A673 (cell line): ENCODE results near the gene SLC36A3. TPM values are rescaled to one million over a fixed set of nuclear protein-coding genes. Genes with fewer than 3 reads are reported as not detected.
"Not testable (repeated sequence)": the region's sequence is repeated elsewhere in the genome, so short reads cannot be mapped to it uniquely, and the experiment has no call there.

Experiments
- BruUV-seq: library from RNA; stranded (reverse); fragments of 400-500 nt; replicated peaks from 2 replicates; lab custom pipeline; 2021; lab: Mats Ljungman, UMichigan
- CTCF ChIA-PET: fragments of 300-600 bp; sonication (Branson Sonifier 250); formaldehyde crosslinking; loops from one replicate; lab custom pipeline; 2022; ENCODE audit warnings: antibody characterized with exemption; lab: Charles Lee
- POLR2A ChIA-PET: fragments of 300-600 bp; sonication (Branson Sonifier 250); formaldehyde crosslinking; loops from one replicate; lab custom pipeline; 2022; ENCODE audit warnings: antibody characterized with exemption; ENCODE audit not compliant: low non-redundant PET; lab: Charles Lee
- DNase-seq: peaks from one replicate; pipeline ENCODE4 v3.0.0-alpha.2; 2015; ENCODE audit warnings: low spot score
- H3K27ac ChIP-seq: fragments of 200-600 bp; sonication (generic); 2 replicates; pipeline ENCODE4 v1.5.1; 2016; ENCODE audit warnings: mixed run types, low read depth, mild to moderate bottlenecking, mixed read lengths, antibody characterized with exemption, low read length; ENCODE audit not compliant: poor library complexity, severe bottlenecking
- H3K27me3 ChIP-seq: fragments of 200-600 bp; sonication (generic); replicated peaks from 2 replicates; pipeline ENCODE4 v1.6.1; 2017; ENCODE audit warnings: mixed run types, low read depth, mild to moderate bottlenecking, mixed read lengths, antibody characterized with exemption, low read length; ENCODE audit not compliant: insufficient read depth, poor library complexity
- H3K36me3 ChIP-seq: fragments of 200-600 bp; sonication (generic); 2 replicates; pipeline ENCODE4 v1.6.1; 2016; ENCODE audit warnings: mixed run types, mild to moderate bottlenecking, mixed read lengths, antibody characterized with exemption, low read length; ENCODE audit not compliant: insufficient read depth, poor library complexity, severe bottlenecking
- H3K4me1 ChIP-seq: fragments of 200-600 bp; sonication (generic); 2 replicates; pipeline ENCODE4 v1.6.1; 2017; ENCODE audit warnings: mixed run types, mild to moderate bottlenecking, mixed read lengths, antibody characterized with exemption, low read length; ENCODE audit not compliant: insufficient read depth, poor library complexity, severe bottlenecking
- H3K4me3 ChIP-seq: fragments of 200-600 bp; sonication (generic); 2 replicates; pipeline ENCODE4 v1.5.1; 2016; ENCODE audit warnings: low read depth, mixed run types, mild to moderate bottlenecking, mixed read lengths, low read length; ENCODE audit not compliant: poor library complexity, severe bottlenecking
- H3K9me3 ChIP-seq: fragments of 200-600 bp; sonication (generic); 2 replicates; pipeline ENCODE4 v1.6.1; 2016; ENCODE audit warnings: mixed run types, low read depth, mild to moderate bottlenecking, mixed read lengths, antibody characterized with exemption, low read length; ENCODE audit not compliant: poor library complexity, severe bottlenecking
- EZH2 ChIP-seq: fragments of 200-600 bp; sonication (generic); IDR thresholded peaks from 2 replicates; pipeline ENCODE4 v1.6.1; 2017; ENCODE audit warnings: borderline replicate concordance, low read depth, mild to moderate bottlenecking, mixed read lengths, antibody characterized with exemption, low read length; ENCODE audit not compliant: poor library complexity, severe bottlenecking
- intact Hi-C: fragments of 100-400 bp; cut with micrococcal nuclease; formaldehyde crosslinking; loops from one replicate; pipeline ENCODE4 v1.10.0; 2022; ENCODE audit not compliant: unreplicated experiment
- total RNA-seq: library from RNA; stranded (reverse); gene quantifications from 2 replicates; pipeline ENCODE4 v1.2.3, GENCODE V29; 2021
- TF ChIP-seq, protein P1 (sequence below): fragments of 300-800, 200-600 bp; sonication (generic); conservative IDR thresholded peaks from 2 replicates; pipeline ENCODE4 v1.5.1; 2017; ENCODE audit warnings: low read depth, mild to moderate bottlenecking, antibody characterized with exemption, low read length, moderate library complexity, mixed read lengths

The SLC36A3 gene
- total RNA-seq, 1 experiment from 2014 or later, result not detected

DNA sequence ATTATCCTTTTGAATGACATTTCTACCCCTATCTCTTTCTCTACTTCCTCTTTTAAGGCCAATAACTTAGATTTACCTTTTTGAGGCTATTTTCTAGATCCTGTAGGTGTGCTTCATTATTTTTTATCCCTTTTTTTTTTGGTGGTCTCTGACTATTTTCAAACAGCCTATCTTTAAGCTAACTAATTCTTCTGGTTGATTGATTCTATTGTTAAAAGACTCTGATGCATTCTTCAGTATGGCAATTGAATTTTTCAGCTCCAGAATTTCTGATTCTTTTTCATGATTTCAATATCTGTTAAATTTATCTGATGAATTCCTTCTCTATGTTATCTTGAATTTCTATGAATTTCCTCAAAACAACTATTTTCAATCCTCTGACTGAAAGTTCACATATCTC lies 7.4 kb upstream of the SLC36A3 start:
- ChIA-PET POLR2A (no interaction called here), CTCF (no interaction called here)
- no peak for DNase-seq
- Histone ChIP-seq H3K27ac (no peak overlapping the region), H3K27me3 (peaks cover 4% of the 10 kb centered on the region), H3K4me3 (no peak overlapping the region), H3K9me3 (no peaks in the 10 kb centered on the region), H3K4me1 (no peaks in the 10 kb centered on the region), H3K36me3 (no peaks in the 10 kb centered on the region)
- intact Hi-C loops, result loop anchor here (10.0 kb wide), 1 partner anchor 344 kb away; no protein-coding TSS in a partner anchor
- no peak for TF ChIP-seq EZH2
- TF ChIP-seq, protein P1, sequence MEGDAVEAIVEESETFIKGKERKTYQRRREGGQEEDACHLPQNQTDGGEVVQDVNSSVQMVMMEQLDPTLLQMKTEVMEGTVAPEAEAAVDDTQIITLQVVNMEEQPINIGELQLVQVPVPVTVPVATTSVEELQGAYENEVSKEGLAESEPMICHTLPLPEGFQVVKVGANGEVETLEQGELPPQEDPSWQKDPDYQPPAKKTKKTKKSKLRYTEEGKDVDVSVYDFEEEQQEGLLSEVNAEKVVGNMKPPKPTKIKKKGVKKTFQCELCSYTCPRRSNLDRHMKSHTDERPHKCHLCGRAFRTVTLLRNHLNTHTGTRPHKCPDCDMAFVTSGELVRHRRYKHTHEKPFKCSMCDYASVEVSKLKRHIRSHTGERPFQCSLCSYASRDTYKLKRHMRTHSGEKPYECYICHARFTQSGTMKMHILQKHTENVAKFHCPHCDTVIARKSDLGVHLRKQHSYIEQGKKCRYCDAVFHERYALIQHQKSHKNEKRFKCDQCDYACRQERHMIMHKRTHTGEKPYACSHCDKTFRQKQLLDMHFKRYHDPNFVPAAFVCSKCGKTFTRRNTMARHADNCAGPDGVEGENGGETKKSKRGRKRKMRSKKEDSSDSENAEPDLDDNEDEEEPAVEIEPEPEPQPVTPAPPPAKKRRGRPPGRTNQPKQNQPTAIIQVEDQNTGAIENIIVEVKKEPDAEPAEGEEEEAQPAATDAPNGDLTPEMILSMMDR, result no peak
- BruUV-seq, result no TSS peak

DNA sequence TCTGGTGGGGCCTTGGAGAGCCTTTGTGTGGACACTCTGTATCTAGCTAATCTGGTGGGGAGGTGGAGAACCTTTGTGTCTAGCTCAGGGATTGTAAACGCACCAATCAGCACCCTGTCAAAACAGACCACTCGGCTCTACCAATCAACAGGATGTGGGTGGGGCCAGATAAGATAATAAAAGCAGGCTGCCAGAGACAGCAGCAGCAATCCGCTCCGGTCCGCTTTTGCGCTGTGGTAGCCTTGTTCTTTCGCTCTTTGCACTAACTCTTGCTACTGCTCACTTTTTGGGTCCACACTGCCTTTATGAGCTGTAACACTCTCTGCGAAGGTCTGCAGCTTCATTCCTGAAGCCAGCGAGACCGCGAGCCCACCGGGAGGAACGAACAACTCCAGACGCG lies 6.3 kb upstream of the SLC36A3 start:
- POLR2A ChIA-PET, result not testable (repeated sequence)

DNA sequence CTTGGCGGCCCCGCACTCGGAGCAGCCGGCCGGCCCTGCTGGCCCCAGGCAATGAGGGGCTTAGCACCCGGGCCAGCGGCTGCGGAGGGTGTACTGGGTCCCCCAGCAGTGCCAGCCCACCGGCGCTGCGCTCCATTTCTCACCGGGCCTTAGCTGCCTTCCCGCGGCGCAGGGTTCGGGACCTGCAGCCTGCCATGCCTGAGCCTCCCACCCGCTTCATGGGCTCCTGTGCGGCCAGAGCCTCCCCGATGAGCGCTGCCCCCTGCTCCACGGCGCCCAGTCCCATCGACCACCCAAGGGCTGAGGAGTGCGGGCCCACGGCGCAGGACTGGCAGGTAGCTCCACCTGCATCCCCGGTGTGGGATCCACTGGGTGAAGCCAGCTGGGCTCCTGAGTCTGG lies 5.7 kb upstream of the SLC36A3 start:
- POLR2A ChIA-PET, DNase-seq, H3K9me3 ChIP-seq, H3K36me3 ChIP-seq, intact Hi-C loops, BruUV-seq, H3K4me3 ChIP-seq, H3K27me3 ChIP-seq, CTCF ChIA-PET, H3K27ac ChIP-seq, H3K4me1 ChIP-seq: not testable (repeated sequence)

More for the DNA sequence above, 6.3 kb upstream of the SLC36A3 start:
- DNase-seq, H3K27ac ChIP-seq, BruUV-seq, H3K9me3 ChIP-seq, H3K4me3 ChIP-seq, H3K27me3 ChIP-seq, H3K36me3 ChIP-seq, H3K4me1 ChIP-seq, CTCF ChIA-PET: not testable (repeated sequence)
- intact Hi-C loops, result loop anchor here (10.0 kb wide), 1 partner anchor 345 kb away; no protein-coding TSS in a partner anchor

DNA sequence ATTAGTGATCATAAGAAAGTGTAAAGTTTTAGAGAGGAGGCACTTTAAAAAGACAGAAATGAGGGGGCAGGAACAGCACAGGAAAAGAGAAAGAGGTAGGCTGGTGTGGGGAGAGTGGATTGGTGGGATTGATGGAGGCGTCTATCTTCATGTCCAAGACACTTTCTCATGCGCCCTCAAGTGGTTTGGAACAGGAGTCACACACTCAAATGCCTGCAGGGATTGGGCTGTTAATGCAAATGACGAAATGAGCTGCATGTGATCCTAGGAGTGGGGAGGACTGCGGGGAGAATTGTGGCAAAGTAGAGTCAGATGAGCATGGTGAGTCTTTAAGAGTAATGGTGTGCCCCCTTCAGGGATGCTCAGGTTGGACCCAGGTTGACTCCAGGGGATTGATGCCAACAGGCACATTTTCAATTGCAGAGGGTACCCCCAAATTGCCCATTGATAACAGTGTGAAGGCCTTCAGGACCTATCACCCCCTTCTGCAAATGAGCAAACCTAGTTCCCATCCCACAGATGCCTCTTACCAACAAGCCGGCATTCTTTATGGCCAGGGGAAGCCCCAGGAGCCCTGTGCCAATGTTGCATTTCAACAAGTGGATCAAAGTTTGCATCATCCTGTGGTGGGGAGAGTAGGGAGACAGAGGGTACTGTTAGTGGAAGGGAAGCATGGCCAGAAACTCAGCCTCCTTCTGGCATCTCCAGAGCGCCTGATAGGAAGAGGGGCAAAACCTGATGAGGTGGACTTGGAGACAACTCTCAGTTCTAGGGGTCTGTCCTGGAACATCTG lies 5.3 kb downstream of the SLC36A3 start:
- peak; percentile 61 for DNase-seq
- no peaks in the 10 kb centered on the region for H3K9me3 ChIP-seq
- H3K4me1 ChIP-seq, result no peaks in the 10 kb centered on the region
- H3K36me3 ChIP-seq, result no peaks in the 10 kb centered on the region
- H3K4me3 ChIP-seq, result no peak overlapping the region
- no peak for TF ChIP-seq EZH2
- TF ChIP-seq, protein P1, result peak; percentile 51
- intact Hi-C loops, result no loop called here
- peaks cover 6% of the 10 kb centered on the region for H3K27me3 ChIP-seq
- H3K27ac ChIP-seq, result no peak overlapping the region
- POLR2A ChIA-PET, result no interaction called here
- CTCF ChIA-PET, result interaction anchor here (0.6 kb wide), 1 partner anchor 9 kb away, joined by 3 read pairs; no protein-coding TSS in a partner anchor
- BruUV-seq, result no TSS peak
